Right cardiac atrium (tissue), 5 donors: ENCODE results near the gene TLR6. TPM values are rescaled to one million over a fixed set of nuclear protein-coding genes. Genes with fewer than 3 reads are reported as not detected.

Experiments used
- microRNA-seq, 2 donors: library from miRNA; unstranded; fragments of <30 nt; microRNA quantifications; one replicate each; pipeline ENCODE4 v1.2.0, GENCODE V29; 2020 to 2021
- polyA plus RNA-seq: library from polyadenylated mRNA; stranded (reverse); fragments of 200-250 nt; gene quantifications from one replicate; pipeline ENCODE4 v1.2.3, GENCODE V29; 2013
- total RNA-seq, 4 donors: library from RNA; stranded (reverse); fragmentation: NEBNext Ultra II Directional; extraction: Animal tissue kit (Norgen Biotek cat#: 25700); gene quantifications; one replicate each; pipeline ENCODE4 v1.2.1, GENCODE V29; 2021
- donor health status: healthy with polysubstance abuse.
- donor health status: DM: no; HTN: yes; CAD: no.
- donor health status: DM: no; HTN: no; CAD: no.
- donor health status: DM: no; HTN: yes; CAD: no; lungs with severe emphysema.
- donor health status: DM: yes; HTN: yes; CAD: no.

The TLR6 gene
- total and polyA plus RNA-seq, 5 donors = 0.20 to 3.3 (median 2.0) TPM

Small RNA genes within 50 kb of the gene (microRNA-seq; reads per million reads assigned to microRNA genes)
- 265 to 661 reads per million in 2 donors for gene MIR574

Other genes with a start within 250 kb of the TLR6 start
- 10 to 100 TPM; 22.2 to 29.3 (median 25.4) TPM for gene KLF3, start 192.6 kb downstream of the TLR6 start, total RNA-seq
- gene KLF3, start 192.6 kb downstream of the TLR6 start, polyA plus RNA-seq = 10.6 TPM
- under 1 TPM in 1 of 4 donors, not detected in 3; 0.06 TPM for gene TLR10, start 73.8 kb downstream of the TLR6 start, total RNA-seq
- gene TLR10, start 73.8 kb downstream of the TLR6 start, polyA plus RNA-seq = not detected
- 1 to 10 TPM; 5.8 to 7.4 (median 6.6) TPM for gene TLR1, start 52.0 kb downstream of the TLR6 start, total RNA-seq
- gene TLR1, start 52.0 kb downstream of the TLR6 start, polyA plus RNA-seq = 1.1 TPM
- 10 to 100 TPM; 23.7 to 48.2 (median 38.4) TPM for gene FAM114A1, start 11.0 kb upstream of the TLR6 start, total RNA-seq
- gene FAM114A1, start 11.0 kb upstream of the TLR6 start, polyA plus RNA-seq = 13.9 TPM
- under 1 TPM in 1 of 4 donors, not detected in 3; 0.12 TPM for gene TMEM156, start 175.6 kb upstream of the TLR6 start, total RNA-seq
- 0.14 TPM for gene TMEM156, start 175.6 kb upstream of the TLR6 start, polyA plus RNA-seq
- 10 to 100 TPM; 11.2 to 17.0 (median 15.6) TPM for gene KLHL5, start 205.4 kb upstream of the TLR6 start, total RNA-seq
- 5.8 TPM for gene KLHL5, start 205.4 kb upstream of the TLR6 start, polyA plus RNA-seq